ENCODE results near the gene SMIM32. TPM values are rescaled to one million over a fixed set of nuclear protein-coding genes. Genes with fewer than 3 reads are reported as not detected.

SMIM32 gene
- total and polyA plus RNA-seq, 2 of the 13 experiments (the other 11 are each of a cell fraction or from before 2014, with no cell fraction given): 0.15 to 0.20 TPM

DNA sequence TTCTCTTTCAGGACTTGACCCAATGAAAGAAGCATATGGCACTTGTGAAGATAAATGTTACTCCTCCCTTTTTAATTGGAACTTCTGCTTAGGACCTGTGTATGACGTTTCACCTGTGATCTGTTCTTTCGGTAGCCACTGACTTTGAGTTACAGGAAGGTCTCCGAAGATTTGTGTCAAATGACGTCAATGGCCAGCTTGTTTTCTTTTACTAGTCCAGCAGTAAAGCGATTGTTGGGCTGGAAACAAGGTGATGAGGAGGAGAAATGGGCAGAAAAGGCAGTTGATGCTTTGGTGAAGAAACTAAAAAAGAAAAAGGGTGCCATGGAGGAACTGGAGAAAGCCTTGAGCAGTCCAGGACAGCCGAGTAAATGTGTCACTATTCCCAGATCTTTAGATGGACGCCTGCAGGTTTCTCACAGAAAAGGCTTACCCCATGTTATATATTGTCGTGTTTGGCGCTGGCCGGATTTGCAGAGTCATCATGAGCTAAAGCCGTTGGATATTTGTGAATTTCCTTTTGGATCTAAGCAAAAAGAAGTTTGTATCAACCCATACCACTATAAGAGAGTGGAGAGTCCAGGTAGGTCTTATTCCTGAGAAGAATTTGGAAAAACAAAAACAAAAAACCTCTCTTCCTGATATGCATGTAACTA lies 39.3 kb downstream of the SMIM32 start:
- H3K79me2 ChIP-seq (ENCODE audit: insufficient read depth, low read length): peaks cover 83% of the 10 kb centered on the region
- H3K9ac ChIP-seq (ENCODE audit: insufficient read depth, low read depth, low read length): no peak overlapping the region
- 95% methylated on average over 11 of the region's 11 CpGs for WGBS (ENCODE audit: low lambda C conversion rate)
- H3K4me1 ChIP-seq (ENCODE audit: insufficient read depth, low read length): peaks cover 26% of the 10 kb centered on the region
- H2AFZ ChIP-seq (ENCODE audit: low read length): no peak overlapping the region
- DNase-seq (ENCODE audit: low spot score): no peak
- H3K27me3 ChIP-seq (ENCODE audit: control insufficient read depth in 1 of 2, insufficient read depth in 2 of 2, low read length in 2 of 2): no peaks in the 10 kb centered on the region
- H3K4me3 ChIP-seq (replicated peaks in 1 of 3; ENCODE audit: insufficient read depth in 1 of 3, low read depth in 2 of 3, low read length in 3 of 3): no peak overlapping the region
- intact Hi-C loops (cut with micrococcal nuclease; ENCODE audit: unreplicated experiment): no loop called here
- peaks cover 15 to 52% of the 10 kb centered on the region in 2 experiments for H3K36me3 ChIP-seq (replicated peaks in 1 of 2; ENCODE audit: control insufficient read depth in 1 of 2, insufficient read depth in 2 of 2, low read length in 2 of 2)
- TF ChIP-seq ONECUT2 (CRISPR knock-in tag; IDR thresholded peaks at IDR 0.05) (no peak), CBX5 (CRISPR knock-in tag; IDR thresholded peaks at IDR 0.05; ENCODE audit: borderline replicate concordance) (no peak), ERF (CRISPR knock-in tag; IDR thresholded peaks at IDR 0.05) (no peak), ZNF674 (CRISPR knock-in tag; IDR thresholded peaks at IDR 0.05; ENCODE audit: low read depth) (no peak), KDM4B (CRISPR knock-in tag; IDR thresholded peaks at IDR 0.05) (no peak), ZBTB20 (CRISPR knock-in tag; IDR thresholded peaks at IDR 0.05; ENCODE audit: borderline replicate concordance, low read depth) (no peak), TBX3 (IDR thresholded peaks at IDR 0.05; ENCODE audit: borderline replicate concordance) (no peak), NRL (CRISPR knock-in tag; IDR thresholded peaks at IDR 0.05; ENCODE audit: borderline replicate concordance) (no peak), RFX1 (IDR thresholded peaks at IDR 0.05) (no peak), ZSCAN30 (CRISPR knock-in tag; IDR thresholded peaks at IDR 0.05) (no peak), ZC3H4 (CRISPR knock-in tag; IDR thresholded peaks at IDR 0.05; ENCODE audit: borderline replicate concordance) (no peak), PRMT3 (CRISPR knock-in tag; IDR thresholded peaks at IDR 0.05; ENCODE audit: borderline replicate concordance, low read depth) (no peak), MAF1 (CRISPR knock-in tag; IDR thresholded peaks at IDR 0.05; ENCODE audit: borderline replicate concordance) (no peak), ZNF264 (CRISPR knock-in tag; IDR thresholded peaks at IDR 0.05) (no peak), ZNF619 (CRISPR knock-in tag; IDR thresholded peaks at IDR 0.05) (no peak), ZSCAN22 (CRISPR knock-in tag; IDR thresholded peaks at IDR 0.05) (no peak)
- TF ChIP-seq, protein P1, sequence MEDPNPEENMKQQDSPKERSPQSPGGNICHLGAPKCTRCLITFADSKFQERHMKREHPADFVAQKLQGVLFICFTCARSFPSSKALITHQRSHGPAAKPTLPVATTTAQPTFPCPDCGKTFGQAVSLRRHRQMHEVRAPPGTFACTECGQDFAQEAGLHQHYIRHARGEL (CRISPR knock-in tag; IDR thresholded peaks at IDR 0.05): no peak
- TF ChIP-seq, protein P2, sequence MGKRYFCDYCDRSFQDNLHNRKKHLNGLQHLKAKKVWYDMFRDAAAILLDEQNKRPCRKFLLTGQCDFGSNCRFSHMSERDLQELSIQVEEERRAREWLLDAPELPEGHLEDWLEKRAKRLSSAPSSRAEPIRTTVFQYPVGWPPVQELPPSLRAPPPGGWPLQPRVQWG (CRISPR knock-in tag; IDR thresholded peaks at IDR 0.05; ENCODE audit: borderline replicate concordance, low read depth): no peak
- TF ChIP-seq, protein P3, sequence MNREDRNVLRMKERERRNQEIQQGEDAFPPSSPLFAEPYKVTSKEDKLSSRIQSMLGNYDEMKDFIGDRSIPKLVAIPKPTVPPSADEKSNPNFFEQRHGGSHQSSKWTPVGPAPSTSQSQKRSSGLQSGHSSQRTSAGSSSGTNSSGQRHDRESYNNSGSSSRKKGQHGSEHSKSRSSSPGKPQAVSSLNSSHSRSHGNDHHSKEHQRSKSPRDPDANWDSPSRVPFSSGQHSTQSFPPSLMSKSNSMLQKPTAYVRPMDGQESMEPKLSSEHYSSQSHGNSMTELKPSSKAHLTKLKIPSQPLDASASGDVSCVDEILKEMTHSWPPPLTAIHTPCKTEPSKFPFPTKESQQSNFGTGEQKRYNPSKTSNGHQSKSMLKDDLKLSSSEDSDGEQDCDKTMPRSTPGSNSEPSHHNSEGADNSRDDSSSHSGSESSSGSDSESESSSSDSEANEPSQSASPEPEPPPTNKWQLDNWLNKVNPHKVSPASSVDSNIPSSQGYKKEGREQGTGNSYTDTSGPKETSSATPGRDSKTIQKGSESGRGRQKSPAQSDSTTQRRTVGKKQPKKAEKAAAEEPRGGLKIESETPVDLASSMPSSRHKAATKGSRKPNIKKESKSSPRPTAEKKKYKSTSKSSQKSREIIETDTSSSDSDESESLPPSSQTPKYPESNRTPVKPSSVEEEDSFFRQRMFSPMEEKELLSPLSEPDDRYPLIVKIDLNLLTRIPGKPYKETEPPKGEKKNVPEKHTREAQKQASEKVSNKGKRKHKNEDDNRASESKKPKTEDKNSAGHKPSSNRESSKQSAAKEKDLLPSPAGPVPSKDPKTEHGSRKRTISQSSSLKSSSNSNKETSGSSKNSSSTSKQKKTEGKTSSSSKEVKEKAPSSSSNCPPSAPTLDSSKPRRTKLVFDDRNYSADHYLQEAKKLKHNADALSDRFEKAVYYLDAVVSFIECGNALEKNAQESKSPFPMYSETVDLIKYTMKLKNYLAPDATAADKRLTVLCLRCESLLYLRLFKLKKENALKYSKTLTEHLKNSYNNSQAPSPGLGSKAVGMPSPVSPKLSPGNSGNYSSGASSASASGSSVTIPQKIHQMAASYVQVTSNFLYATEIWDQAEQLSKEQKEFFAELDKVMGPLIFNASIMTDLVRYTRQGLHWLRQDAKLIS (CRISPR knock-in tag; IDR thresholded peaks at IDR 0.05): no peak
- BruUV-seq (replicated peaks): TSS peak; percentile 15
- no peak for ATAC-seq
- CTCF ChIA-PET (ENCODE audit: low intra/inter-chr PET ratio, low total read pairs): no interaction called here
- in situ Hi-C loops (cut with HindIII; ENCODE audit: extremely low pct_ligation_motif_present, low pct_unique_long_range_greater_than_20kb): no loop called here
- POLR2A ChIA-PET: no interaction called here
- no peaks in the 10 kb centered on the region for H3K9me3 ChIP-seq (ENCODE audit: low read length)
- H4K20me1 ChIP-seq (ENCODE audit: insufficient read depth, low read length): peaks cover 23% of the 10 kb centered on the region
- H3K4me2 ChIP-seq (ENCODE audit: low read depth, low read length): no peak overlapping the region
- no peak overlapping the region for H3K27ac ChIP-seq (ENCODE audit: extremely low read length, insufficient read depth, low read length)
- FAIRE-seq: no peak
